GM18861 (cell line): Measurements from ENCODE around the gene GRIN2D.

Experiments
- ATAC-seq: cut with Tn5 transposase; IDR thresholded peaks from one replicate; pipeline ENCODE4 v1.9.1; 2021; ENCODE audit not compliant: unreplicated experiment

GRIN2D gene

DNA sequence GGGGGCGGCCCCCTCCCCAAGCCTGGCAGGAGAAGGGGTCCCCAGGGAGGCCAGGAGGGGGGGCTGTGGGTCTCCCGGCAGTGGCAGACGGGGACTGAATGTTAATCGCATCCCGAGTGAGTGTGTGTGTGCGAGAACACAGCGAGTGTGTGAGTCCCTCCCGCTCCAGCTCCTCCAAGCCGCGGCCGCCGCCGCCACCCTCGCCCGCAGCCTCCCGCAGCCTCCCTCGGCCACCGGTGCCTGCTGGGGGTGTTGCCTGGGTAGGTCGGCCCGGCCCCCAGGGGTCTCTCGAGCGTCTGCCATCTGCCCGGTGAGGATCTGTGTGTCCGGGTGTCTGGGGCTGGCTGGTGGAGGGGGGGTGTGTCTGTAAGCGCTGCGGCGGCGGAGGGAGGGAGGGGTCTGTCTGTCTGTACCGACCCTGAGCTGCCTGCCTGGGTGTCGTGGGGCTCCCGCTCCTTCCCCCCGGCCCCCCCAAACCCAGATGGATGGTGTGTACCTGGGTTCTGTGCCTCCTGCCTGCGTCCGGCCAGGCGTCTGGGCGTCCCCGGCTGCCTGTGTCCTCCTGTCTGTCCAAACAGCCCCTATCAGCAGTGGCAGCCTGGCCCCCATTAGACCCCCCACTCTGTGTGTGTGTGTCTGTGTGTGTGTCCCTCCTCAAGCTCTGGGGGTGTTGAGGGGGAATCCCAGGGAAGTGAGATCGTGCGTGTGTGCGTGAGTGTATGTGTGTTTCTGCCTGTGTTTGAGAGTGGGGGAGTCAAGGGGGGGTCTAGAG is at the start of gene GRIN2D:
Gene GRIN2D (plus strand): TSS at position 110 of the 772 bp plus-strand sequence. CDS start 4,725 bp downstream, outside the sequence.
- no peak for ATAC-seq

DNA sequence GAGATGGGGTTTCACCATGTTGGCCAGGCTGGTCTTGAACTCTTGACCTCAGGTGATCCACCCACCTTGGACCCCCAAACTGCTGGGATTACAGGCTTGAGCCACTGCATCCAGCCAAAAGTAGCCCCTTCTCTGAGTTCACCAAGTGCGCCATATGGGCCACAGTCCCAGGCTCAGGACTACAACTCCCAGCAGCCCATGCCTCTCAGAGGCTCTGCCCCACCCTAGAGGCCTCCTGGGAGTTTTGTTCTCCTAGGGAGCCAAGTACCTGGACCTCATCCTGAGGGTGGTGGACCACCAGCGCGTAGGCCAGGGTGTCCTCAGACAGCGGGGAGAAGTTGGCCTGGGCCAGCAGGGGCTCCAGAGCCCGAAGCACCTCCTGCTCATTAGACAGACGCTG is 48.6 kb upstream of the GRIN2D start:
- no peak for ATAC-seq

DNA sequence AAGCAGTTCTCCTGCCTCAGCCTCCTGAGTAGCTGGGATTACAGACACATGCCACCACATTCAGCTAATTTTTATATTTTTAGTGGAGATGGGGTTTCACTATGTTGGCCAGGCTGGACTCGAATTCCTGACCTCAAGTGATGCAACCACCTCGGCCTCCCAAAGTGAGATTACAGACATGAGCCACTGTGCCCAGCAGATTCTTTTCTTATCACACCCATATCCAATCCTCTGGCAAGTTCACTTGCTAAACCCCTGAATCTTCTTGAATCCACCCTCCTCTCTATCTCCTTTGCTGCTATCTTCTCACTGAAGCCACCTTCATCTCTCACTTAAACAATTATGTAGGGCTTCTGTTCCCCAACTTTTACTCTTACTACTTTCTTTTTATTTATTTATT is 47.3 kb upstream of the GRIN2D start:
- no peak for ATAC-seq

DNA sequence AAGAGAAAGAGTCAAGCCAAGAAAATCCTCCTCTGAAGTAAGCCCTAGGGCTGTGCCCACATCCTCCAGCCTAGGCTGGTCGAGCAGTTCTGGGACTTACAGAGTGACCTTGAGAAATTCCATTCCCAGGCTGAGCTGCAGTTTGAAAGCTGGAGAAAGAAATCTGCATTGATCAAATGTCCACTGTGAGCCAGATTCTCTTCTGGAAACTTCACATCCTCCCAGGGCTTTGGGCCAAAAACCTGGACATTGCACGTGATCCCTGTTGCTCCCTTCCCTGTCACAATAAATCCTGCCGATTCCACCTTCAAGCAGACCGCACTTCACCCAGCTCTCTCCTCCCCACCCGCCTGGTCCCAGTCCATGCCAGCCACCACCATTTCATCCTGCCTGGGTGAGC is 45.4 kb upstream of the GRIN2D start:
- no peak for ATAC-seq

GRCh38 chr19:48348737-48349136 is 44.7 kb upstream of the GRIN2D start:
- ATAC-seq, result no peak

- no peak for ATAC-seq
Measured at GRCh38 chr19:48350856-48351255, 42.6 kb upstream of the GRIN2D start.

DNA sequence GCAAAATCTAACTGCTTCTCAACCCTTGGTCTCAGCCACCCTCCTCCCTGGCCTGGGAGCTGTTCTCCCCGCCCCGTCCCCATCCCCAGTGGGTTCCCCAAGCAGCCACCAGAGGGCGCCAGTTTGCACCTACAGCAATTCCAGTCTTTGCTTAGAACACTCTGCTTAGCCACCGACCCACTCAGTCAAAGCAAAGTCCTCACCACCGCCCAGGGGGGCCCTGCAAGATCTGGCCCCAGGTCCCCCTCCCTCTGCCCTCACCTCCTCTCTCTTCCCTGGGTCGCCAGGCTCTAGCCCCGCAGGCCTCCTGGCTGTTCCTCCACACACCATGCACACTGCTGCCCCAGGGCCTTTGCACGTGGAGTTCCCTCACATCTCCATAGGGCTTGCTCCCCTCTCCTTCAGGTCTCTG is 42.1 kb upstream of the GRIN2D start:
- ATAC-seq, result no peak

- ATAC-seq, result no peak
Measured at GRCh38 chr19:48353677-48354076, 39.8 kb upstream of the GRIN2D start.

DNA sequence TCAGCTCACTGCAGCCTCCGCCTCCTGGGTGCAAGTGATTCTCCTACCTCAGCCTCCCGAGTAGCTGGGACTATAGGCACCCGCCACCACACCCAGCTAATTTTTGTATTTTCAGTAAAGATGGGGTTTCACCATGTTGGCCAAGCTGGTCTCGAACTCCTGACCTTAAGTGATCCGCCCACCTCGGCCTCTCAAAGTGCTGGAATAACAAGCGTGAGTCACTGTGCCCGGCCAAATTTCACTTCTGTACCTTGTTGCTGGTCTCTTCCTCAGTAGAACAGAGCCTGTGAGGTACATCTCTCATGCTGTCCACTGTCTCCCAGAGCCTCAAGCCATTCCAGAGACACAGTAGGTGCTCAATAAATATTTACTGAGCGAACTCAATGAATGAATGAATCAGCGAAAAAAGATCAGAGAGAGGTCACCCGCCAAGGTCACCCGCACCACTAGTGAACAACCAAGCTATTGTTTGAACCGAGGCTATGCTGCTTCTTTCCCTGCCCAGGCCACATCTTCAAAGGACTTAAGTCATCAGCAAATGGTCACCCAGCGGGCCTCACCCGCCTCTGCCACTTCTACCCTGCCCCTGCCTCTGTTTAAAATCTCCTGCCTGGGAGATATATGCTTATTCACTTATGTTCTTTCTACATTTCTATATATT is 39.0 kb upstream of the GRIN2D start:
- ATAC-seq, result no peak

GRCh38 chr19:48355365-48355954 is 38.0 kb upstream of the GRIN2D start:
- ATAC-seq, result no peak

GRCh38 chr19:48359123-48359522 is 34.3 kb upstream of the GRIN2D start:
- ATAC-seq, result no peak

DNA sequence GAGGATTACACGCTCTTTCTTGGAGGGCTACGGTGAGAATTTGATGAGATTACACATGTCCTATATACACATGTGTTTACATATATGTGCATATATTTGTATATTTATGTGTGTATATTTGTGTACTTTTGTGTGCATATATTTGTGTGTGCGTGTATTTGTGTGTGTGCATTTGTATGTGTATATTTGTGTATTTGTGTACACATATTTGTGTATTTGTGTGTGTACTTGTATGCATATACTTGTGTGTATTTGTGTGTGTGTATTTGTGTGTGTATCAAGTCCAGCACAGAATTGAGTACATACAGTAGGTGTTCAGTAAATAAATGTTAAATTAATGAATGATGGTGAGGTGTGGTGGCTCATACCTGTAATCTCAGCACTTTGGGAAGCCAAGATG is 31.6 kb upstream of the GRIN2D start:
- no peak for ATAC-seq

DNA sequence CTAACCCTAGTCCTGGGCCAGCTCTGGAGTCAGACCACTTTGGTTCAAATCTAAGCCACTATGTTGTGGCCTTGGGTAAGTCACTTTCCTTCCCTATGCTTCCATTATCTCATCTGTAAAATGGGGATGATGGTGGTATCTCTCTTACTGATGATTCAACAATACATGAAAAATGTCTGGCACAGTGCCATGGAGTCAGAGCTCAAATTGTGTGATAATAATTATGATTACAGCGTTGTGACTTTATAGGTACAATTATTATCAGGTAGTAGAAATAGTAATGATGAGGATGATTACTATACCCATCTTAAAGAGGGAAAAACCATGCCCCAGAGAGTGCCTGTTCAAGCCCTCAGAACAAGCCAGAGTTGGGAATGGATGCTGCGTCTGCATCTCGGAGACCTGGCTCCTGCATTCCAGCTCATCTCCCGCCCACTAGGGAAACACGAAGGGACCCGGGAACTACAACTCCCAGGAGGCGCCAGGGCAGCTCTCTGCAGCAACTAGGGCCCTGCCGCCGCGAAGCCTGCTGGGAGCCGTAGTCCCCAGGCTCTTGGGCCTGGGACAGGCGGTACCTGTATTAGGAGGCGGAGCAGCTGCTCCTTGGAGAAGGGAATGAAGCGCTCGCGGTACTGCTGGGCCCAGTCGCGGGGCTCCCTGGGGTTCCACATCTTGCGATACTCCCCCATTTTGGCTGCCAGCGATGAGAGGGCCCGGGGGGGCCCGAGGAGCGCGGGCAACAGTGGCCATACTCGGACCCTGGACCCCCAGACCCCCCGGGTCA is 30.6 kb upstream of the GRIN2D start:
- ATAC-seq, result peak; percentile 39

GRCh38 chr19:48363500-48363809 is 30.0 kb upstream of the GRIN2D start:
- no peak for ATAC-seq

DNA sequence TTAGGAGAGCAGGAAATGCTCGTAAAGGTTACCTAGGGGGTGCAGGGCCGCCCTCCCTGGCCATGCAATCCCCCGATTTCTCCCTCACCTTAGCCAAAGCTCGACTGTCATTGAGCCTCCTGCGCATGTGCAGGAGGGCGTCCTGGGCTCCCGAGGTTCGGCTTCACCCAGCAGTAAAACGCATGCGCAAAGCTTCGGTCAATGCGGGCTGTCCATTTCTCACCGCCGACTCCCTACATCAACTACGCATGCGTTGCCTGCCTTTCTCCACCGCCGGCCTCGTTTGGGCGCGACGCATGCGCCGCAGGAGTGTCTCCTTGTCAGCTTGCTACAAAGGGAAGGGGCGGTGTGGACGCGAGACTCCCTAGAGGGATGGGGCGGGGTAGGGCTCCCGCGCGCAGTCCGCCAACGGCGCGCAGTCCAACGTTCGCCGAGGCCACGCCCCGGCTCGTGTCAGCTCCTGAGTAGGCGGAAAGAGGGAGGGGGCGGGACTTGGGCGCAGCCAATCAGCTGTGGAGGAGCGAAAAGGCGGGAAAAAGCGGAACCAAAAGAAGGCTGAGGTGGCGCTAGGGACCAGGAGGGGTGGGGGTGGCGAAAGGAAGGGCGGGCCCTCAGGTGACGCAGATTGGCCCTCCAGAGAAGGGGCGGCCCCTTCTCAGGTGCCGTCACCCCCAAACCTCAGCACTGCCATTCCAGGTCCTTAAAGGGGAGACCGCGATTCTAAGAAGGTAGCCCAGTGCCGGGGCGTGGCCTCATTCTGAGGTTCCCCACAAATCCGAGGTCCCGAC is 29.5 kb upstream of the GRIN2D start, which contains the start of the genes SYNGR4 and TMEM143:
Gene SYNGR4 (plus strand): TSS at position 558 of the 788 bp plus-strand sequence. CDS start 1,476 bp downstream, outside the sequence.
Gene TMEM143 (minus strand): TSS at position 131 of the 788 bp plus-strand sequence. CDS start 20 bp downstream, at position 111.
- peak; percentile 70 for ATAC-seq

DNA sequence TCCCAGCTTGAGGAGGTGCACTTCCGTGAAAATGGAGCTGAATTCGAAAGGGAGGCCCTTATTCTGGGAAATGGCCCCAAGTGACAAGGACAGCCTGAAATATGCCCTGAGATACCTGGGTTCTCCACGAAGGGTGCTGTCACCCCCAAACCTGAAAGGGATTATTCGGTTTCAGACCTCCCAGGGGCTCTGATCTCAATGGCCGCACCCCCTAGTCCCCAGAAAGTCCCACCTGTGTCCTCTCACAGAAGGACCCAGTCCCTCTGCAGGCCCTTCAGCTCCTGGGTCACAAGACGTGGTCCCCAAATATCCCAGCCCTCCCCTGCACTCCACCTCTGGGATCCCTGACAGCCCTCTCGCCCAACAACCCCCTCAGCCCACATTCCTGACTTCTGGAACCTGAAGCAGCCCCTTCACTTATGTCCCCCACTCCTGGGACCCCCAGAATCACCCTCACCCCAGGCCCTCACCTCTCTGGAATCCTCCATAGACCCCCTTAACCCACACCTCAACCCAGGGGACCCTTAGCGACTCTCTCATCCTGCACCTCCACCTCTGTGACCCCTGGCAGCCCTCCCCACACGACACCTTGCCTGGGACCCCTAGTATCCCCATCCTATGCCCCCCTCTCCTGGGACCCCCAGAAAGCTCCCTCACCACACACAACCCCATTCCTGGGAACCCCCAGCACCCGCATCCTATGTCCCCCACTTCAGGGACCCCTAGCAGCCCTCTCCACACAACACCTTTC is 28.7 kb upstream of the GRIN2D start:
- ATAC-seq, result no peak

- ATAC-seq, result no peak
Measured at GRCh38 chr19:48365602-48366001, 27.9 kb upstream of the GRIN2D start.

GRCh38 chr19:48367855-48368254 is 25.6 kb upstream of the GRIN2D start:
- no peak for ATAC-seq

GRCh38 chr19:48368936-48369335 is 24.5 kb upstream of the GRIN2D start:
- no peak for ATAC-seq

DNA sequence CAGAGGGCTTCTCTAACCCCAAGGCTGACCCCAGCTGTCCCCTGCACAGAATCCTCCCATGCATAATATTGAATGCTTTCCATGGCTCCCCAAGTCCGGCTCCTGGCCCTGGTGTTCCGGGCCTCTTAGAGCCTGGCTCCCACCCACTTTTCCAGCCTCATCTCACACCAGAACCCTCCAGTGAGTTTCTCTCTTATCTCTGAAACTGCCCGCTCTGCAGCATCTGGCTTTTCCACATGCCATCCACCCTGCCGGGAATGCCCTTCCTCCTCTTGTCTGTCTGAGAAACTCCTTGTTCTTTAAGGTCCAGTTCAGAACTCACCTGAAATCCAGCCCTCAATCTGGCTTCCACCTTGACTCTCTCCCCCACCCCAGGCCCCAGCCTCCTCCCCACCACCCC is 22.5 kb upstream of the GRIN2D start:
- ATAC-seq, result no peak
